ENCODE data around the gene BCL2.

- TF ChIP-seq, protein P1, sequence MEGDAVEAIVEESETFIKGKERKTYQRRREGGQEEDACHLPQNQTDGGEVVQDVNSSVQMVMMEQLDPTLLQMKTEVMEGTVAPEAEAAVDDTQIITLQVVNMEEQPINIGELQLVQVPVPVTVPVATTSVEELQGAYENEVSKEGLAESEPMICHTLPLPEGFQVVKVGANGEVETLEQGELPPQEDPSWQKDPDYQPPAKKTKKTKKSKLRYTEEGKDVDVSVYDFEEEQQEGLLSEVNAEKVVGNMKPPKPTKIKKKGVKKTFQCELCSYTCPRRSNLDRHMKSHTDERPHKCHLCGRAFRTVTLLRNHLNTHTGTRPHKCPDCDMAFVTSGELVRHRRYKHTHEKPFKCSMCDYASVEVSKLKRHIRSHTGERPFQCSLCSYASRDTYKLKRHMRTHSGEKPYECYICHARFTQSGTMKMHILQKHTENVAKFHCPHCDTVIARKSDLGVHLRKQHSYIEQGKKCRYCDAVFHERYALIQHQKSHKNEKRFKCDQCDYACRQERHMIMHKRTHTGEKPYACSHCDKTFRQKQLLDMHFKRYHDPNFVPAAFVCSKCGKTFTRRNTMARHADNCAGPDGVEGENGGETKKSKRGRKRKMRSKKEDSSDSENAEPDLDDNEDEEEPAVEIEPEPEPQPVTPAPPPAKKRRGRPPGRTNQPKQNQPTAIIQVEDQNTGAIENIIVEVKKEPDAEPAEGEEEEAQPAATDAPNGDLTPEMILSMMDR (IDR thresholded peaks at IDR 0.05), result no peak
- no peak for TF ChIP-seq EZH2phosphoT487 (IDR thresholded peaks at IDR 0.05)
- no peak for TF ChIP-seq EZH2 (IDR thresholded peaks at IDR 0.05)
Measured at GRCh38 chr18:63261029-63261428, 58.5 kb downstream of the BCL2 start.
